HG02973 (cell line): ENCODE data around the gene POLR2E.
A peak's percentile ranks its signal among the peaks of the same experiment; 100 is the strongest.

Experiments used
- ATAC-seq: cut with Tn5 transposase; IDR thresholded peaks from one replicate; pipeline ENCODE4 v1.9.1; 2021; ENCODE audit warnings: moderate library complexity; ENCODE audit not compliant: unreplicated experiment

POLR2E gene

DNA sequence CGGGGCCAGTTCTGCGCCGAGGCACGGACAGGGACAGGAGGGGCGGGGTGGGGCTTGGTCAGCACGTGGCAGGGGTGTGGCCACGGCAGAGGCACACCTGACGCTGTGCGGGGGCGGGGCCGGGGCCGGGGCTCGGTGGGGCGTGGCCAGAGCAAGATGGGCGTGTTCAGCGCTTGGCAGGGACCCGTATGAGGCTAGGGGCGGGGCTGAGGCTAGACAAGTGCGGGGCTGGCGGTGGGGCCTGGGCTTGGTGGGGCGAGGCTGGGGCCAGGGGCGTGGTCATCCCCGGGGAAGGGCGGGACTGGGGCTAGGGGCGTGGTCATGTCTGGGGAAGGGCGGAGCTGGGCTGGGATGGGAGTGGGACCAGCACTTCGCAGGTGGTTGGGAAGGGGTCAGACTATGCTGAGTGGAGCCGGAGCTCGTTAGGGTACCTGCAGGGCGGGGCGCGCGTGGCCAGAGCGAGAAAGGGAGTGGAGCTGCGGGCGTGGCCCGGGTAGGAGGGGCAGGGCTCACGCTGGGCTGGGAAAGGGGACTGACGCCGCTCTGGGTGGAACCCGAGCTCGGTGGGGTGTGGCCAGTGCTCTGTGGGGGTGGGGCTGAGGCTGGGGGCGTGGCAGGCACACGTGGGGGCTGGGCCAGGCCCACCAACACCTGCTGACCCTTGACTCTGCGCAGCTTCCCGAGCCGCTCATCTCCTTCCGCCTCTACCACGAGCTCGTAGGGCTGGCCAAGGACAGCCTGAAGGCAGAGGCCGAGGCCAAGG lies 12.8 kb downstream of the POLR2E start:
- ATAC-seq: no peak

- no peak for ATAC-seq
Measured at GRCh38 chr19:1081301-1082164, 13.6 kb downstream of the POLR2E start.

- no peak for ATAC-seq
Measured at GRCh38 chr19:1080360-1081161, 14.6 kb downstream of the POLR2E start.

GRCh38 chr19:1079566-1080111 lies 15.5 kb downstream of the POLR2E start:
- no peak for ATAC-seq

DNA sequence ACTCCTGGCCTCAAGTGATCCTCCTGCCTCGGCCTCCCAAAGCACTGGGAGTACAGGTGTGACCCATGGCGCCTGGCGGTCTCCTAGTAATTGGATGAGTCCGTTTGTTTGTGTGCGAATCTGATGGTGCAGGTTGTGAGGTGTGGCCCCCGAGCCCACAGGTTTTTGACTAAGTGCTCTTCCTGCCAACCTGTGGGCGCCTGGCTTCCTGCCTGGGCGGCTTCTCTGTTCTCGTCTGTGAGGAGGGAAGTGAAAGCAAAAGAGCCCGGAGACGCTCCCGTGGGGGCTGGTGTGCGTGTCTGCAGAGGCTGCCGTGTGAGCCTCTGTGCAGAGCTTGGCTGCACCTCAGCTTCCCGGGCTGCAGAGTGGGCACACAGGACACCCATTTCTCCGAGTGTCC lies 18.2 kb downstream of the POLR2E start:
- peak; percentile 49 for ATAC-seq

DNA sequence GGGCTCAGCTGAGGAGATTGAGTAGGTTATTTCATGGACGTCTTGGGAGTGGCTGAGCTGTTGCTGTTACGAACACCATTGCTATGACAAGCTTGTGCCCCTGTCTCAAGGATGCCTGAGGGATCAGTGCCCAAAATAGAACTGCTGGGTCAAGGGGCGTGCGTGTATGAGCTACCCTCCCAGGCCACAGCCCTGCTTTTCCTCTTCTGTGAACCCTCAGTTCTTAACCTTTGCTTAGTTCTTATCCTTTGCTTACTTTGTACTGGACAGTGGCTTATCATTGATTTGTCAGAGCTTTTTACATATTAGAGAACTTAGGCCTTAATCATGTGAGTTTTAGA lies 19.2 kb downstream of the POLR2E start:
- no peak for ATAC-seq

DNA sequence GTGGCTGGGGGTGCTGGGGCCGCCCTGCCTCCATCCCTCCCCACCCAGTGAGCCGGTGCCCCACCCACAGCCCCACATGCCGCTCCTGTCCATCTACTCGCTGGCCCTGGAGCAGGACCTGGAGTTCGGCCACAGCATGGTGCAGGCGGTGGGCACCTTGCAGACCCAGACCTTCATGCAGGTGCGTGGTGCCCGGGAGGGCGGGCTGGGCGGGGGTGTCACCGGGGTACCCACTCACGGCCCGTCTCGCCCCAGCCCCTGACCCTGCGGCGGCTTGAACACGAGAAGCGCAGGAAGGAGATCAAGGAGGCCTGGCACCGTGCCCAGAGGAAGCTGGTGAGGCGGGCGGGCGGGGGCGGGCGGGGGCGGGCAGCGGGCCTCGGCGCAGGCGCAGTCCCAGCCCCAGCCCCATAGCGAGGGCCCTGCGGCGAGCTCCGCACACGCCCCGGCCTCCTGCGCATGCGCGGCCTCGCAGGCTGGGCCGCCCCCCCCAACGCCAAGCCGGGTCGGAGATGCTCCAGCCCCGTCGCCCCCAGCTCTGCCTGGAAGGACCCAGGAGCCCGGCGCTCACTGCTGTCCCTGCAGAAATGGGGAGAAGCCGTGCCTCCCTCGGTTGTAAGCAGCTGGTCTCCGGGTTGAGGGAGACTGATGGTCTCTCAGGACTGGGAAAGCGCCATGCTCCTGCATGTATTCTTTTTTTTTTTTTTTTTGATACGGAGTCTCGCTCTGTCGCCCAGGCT lies 20.5 kb downstream of the POLR2E start:
- no peak for ATAC-seq

DNA sequence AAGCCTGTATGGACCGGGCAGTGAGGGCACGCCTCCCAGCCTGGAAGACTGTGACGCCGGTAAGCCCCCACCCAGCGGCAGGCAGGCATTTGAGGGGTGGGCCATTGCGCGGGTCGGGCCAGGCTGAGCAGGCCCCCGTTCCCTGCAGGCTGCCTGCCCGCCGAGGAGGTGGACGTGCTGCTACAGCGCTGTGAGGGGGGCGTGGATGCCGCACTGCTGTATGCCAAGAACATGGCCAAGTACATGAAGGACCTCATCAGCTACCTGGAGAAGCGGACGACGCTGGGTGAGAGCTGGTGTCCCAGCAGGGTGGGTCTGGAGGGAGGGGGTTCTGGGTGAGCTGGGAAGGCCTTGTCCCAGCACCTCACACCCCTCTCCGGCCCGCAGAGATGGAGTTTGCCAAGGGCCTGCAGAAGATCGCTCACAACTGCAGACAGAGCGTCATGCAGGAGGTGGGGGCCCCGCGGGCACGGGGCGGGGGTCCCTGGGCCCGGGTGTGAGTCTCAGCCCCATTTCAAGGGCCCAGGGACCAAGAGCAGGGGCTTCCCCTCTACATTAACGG lies 21.1 kb downstream of the POLR2E start:
- ATAC-seq: no peak

DNA sequence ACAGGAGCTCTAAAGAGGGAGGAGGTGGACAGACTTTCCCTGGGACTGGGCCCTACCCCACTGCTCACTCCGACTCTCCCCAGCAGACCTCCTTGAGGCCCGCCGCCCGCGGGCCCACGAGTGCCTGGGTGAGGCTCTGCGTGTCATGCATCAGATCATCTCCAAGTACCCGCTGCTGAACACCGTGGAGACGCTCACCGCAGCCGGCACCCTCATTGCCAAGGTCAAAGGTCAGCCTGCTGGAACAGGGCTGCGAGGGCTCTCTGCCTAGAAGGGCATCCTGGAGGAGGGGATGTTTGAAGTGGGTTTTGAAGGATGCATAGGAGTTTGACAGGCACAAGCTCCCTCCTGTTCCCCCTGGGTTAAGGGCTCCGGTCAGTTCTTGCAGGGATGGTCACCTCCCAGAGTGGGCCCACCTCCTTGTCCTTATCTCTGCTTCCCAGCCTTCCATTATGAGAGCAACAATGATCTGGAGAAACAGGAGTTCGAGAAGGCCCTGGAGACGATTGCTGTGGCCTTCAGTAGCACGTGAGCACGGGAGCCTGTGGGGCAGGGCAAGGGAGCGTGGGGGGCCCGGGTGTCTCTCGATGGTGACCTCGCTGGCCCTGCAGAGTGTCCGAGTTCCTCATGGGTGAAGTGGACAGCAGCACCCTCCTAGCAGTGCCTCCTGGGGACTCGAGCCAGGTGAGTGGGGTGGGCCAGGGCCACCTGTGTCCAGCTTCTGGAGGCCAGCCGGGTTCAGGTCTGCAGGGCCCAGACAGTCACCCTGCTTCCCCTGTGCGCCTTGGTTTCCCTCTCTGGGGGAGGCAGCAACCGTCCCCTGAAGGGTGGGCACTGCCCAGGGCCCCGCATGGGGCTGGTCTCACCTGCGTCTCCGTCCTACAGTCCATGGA lies 21.9 kb downstream of the POLR2E start:
- no peak for ATAC-seq

DNA sequence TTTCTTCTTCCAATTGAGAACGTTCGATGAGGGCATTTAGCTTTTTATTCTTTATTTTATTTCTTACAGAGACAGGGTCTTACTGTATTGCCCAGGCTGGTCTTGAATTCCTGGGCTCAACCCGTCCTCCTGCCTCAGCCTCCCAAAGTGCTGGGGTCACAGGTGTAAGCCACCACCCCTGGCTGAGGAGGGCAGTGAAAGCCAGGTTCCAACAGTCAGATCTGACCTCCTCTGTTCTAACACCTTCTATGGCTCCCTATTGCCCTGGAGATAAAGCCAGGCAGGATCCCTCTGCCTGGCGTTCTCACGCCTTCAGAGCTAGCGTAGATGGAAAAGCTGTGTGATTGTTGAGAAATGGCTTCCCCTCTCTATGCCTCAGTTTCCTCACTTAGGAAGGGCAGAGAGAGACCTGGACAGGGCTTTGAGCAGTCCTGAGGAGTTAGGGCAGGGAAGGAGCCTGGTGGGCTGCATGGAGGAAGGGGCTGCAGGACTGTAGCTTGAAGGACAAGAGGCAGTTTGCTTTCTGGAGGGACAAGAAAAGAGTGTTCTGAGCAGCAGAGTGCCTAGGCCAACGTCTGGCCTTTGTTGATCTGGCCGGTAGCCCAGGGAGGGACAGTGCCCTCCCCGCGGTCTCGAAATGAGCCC lies 22.7 kb downstream of the POLR2E start:
- no peak for ATAC-seq

DNA sequence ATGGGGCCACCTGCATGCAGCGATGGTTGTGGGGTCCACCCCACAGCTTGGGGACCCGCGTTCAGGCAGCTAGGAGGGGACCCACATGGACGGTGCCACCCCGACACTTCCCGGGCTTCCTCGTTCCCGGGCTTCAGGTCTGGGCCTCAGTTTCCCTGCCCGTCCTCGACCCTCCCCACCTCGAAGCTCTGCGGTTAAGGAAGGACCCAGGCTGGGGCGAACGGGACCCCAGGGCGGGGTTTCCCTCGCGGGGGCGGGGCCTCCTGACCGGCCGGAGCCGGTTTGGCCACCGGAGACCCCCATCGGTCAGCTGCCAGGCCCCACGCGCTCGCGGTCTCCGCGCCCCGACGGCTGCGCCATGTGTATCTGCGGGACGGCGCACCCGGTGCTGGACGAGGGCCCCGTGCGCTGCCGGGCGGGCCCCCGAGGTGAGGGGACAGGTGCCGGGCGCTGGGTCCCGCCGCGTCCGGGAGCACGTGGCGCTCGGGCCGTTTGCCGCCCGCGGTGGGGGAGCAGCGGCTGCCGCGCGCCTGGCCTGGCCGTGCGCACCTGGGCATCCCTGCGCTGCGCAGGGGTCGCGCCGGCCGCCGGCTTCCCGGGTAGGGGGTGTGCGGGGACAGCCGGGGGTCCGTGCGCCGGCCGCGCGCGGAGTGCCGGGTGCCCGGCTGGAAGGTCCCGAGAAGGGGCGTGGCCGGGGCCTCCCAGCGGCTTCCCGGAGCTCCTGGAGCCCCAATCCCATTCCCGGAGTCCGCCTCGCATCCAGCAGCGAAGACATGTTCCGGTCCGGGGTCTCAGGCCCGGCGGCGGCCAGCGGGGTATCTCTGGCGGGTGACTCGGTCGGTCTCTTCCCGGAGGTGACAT lies 24.0 kb downstream of the POLR2E start:
- no peak for ATAC-seq

- ATAC-seq: no peak
Measured at GRCh38 chr19:1070576-1070930, 24.6 kb downstream of the POLR2E start.

DNA sequence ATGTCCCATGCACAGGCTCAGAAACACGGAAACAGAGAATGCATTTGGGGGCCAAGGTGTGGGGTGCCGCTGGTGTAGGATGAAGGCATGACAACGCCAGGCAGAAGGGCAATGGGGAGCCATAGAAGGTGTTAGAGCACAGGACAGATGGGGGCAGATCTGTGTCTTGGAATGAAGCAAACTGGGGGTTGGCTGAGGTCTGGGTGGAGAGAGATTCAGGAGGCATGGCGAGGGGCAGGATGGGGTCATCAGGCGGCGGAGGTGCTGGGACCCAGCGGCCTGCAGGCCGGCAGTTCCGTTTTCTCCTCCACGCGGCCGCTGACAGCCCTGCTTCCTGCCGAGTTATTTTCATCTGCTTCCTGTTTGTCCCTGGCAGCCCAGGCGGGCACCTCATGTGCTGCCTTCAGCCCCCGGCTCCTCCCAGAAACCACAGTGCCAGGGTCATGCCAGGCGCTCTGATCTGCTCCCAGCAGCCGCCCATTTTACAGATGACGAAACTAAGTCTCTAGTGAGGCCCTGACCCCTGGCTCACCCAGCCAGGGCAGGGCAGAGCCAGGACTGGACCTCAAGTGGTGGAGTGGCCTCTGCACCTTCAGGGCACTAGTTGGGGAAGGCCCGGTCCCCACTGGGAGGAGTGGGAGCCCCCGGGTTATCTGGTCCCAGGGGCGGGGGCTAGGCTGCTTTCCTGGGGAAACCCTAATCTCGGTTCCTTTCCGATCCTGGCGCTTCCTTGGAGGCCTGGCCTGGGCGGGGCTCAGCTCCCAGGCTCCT lies 26.0 kb downstream of the POLR2E start:
- ATAC-seq: no peak

DNA sequence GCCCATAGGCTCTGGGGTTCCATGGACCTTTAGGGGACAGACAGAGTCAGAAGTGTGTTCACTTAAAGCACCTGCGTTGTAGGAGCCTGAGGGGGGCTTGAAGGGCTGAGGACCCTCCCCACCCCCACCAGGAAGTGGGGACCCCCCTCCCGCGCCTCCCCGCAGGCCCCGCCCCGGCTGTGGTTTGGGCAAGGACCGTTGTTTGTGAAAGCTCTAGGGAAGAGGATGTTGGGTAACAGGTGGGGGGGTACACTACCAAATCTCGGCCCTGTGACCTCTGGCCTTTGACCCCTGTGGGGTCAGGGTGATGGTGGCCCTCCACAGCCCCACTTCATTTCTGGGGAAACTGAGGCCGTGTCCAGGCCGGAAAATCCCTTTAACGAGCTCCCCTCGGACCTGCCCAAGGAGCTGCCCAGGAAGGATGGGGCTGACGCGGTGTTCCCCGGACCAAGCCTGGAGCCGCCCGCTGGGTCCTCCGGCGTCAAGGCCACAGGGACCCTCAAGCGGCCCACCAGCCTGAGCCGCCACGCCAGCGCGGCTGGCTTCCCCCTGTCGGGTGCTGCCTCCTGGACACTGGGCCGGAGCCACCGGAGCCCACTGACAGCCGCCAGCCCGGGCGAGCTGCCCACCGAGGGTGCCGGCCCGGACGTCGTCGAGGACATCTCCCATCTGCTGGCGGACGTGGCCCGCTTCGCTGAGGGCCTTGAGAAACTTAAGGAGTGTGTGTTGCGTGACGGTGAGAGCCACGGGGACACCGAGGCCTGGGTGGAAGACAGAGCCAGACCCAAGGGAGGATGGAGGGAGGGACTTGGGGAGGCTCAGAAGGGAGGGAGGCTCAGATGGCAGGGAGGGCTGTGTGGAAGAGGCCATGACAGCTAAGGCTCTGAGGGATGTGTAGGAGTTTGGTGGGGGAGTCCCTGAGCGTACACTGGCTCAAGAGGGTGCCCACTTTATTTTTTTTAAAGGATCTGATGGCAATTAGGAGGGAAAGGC lies 26.9 kb downstream of the POLR2E start:
- no peak for ATAC-seq

GRCh38 chr19:1067341-1067957 lies 27.7 kb downstream of the POLR2E start:
- no peak for ATAC-seq
